D721Med (cell line): ENCODE results near the gene FBXO47.

Experiments
- DNase-seq: peaks from one replicate; pipeline ENCODE4 v3.0.0; 2011; ENCODE audit warnings: low spot score; ENCODE audit not compliant: insufficient read length
- FAIRE-seq: peaks from 2 replicates; lab custom pipeline; 2011; peaks lifted over from hg19 to GRCh38; lab: Jason Lieb, UNC
- TF ChIP-seq, protein P1 (sequence below): IDR thresholded peaks from 2 replicates; pipeline ENCODE4 v1.5.1; 2012; ENCODE audit warnings: mild to moderate bottlenecking, control low read depth; ENCODE audit not compliant: insufficient read depth; ENCODE audit errors: missing control alignments

FBXO47 gene

DNA sequence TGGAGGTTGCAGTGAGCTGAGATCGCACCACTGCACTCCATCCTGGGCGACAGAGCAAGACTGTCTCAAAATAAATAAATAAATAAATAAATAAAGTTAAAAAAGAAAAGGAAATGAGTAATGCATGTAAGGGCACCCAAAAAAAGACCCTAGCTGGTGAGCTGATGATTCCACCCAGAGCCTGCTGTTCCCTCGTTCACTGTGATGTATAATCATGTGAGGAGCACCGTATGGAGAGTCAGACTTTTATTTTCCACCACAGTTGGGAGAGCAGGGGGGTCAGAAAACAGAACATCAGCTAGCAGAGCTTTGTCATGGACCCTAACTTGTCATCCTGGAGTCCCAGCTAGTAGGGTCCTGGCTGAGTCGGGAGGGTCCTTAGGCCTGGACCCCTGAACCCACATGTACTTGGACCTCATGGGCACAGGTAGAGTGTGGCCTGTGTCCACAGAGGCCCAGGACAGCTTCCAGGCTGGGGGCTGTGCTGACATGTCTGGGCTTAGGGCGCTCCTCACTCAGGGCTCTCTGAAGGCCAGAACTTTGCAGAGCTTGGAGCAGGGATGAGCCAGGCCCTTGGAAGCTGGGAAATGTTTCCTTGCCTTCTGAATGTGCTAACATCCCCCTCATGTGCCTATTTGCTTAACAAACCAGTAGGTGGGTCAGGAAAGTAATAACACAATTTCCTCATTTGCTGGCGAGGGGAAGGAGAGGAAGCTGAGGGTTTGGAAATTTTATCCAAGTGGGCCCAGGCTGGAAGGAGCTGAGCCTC is 60.6 kb downstream of the FBXO47 start:
- DNase-seq = no peak
- no peak for FAIRE-seq
- TF ChIP-seq, protein P1, sequence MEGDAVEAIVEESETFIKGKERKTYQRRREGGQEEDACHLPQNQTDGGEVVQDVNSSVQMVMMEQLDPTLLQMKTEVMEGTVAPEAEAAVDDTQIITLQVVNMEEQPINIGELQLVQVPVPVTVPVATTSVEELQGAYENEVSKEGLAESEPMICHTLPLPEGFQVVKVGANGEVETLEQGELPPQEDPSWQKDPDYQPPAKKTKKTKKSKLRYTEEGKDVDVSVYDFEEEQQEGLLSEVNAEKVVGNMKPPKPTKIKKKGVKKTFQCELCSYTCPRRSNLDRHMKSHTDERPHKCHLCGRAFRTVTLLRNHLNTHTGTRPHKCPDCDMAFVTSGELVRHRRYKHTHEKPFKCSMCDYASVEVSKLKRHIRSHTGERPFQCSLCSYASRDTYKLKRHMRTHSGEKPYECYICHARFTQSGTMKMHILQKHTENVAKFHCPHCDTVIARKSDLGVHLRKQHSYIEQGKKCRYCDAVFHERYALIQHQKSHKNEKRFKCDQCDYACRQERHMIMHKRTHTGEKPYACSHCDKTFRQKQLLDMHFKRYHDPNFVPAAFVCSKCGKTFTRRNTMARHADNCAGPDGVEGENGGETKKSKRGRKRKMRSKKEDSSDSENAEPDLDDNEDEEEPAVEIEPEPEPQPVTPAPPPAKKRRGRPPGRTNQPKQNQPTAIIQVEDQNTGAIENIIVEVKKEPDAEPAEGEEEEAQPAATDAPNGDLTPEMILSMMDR = no peak

DNA sequence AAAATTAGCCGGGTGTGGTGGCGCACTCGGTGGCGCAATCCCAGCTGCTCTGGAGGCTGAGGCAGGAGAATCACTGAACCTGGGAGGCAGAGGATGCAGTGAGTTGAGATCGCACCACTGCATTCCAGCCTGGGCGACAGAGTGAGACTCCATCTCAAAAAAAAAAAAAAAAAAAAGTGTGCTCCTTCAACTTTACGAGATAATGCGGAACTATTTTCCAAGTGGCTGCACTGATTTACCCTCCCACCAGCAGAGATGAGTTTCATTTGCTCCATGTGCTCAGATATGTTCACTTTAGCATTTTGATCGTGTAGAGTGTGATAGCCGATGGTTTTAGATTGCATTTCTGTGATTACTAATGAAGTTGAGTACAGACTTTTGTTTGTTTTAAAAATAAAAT is 61.8 kb downstream of the FBXO47 start:
- FAIRE-seq (no peak), DNase-seq (no peak)
- TF ChIP-seq, protein P1 = no peak

DNA sequence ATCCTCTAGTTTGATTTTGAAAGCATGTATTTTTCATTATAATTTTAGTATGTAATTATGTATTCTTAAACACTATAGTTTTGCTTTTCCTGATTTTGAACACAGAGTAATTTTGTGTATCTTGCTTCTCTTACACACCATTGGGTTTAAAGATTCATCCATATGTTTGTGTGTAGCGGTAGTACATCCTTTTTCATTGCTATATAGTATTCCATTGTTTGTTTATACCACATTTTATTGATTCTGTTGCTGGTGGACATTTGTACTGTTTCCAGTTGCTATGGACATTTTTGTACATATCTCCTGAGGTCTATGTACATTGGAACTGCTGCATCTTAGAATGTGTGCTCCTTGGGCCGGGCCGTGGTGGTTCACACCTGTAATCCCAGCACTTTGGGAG is 62.3 kb downstream of the FBXO47 start:
- FAIRE-seq (no peak), DNase-seq (no peak)
- TF ChIP-seq, protein P1 = no peak

DNA sequence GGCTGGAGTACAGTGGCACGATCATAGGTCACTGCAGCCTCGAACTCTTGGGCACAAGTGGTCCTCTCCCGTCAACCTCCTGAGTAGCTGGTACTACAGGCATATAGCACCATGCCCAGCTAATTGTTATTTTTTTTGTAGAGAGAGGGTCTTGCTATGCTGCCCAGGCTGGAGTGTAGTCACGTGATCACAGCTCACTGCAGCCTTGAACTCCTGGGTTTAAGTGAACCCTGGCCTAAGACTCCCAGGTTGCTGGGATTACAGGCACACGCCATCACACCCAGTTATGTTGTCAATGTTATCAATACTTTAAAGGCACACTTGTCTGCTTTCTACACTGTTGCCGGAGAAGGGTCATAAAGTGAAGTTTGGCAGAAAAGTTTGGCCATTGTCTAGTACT is 63.8 kb downstream of the FBXO47 start:
- FAIRE-seq = no peak
- no peak for DNase-seq

DNA sequence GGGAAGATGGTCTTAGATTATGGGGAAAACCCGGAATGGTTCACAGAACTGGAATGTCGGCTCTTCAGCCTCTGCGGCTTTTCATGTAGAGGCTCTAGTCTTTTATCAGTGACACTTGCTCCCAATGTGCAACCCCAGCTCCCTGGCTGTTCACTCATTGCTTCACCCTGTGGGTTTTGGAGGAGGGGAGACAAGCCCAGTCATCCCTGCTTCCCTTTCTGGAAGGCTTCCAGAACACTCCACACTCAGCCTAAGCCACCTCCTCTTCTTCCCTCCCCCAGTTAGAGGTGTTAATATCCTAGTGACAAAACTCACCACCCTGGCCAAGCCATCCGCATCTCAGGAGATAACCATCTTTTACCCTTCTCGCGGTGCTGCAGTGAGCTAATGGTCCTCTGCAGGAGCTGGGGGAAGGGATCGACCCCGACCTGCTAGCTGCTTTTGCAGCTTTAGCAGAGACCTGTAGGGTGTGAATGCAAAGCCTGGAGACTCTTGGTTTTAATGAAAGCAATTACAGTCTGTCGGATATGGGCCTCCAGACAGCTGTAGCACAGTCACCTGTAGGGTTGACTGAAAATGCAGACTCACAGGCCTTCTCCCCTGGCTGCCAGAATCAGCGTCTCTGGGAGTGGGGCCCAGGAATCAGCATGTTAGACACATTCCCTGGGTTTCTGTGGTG is 66.1 kb downstream of the FBXO47 start:
- TF ChIP-seq, protein P1 = no peak
- FAIRE-seq = no peak
- no peak for DNase-seq

More for the DNA sequence above, 63.8 kb downstream of the FBXO47 start:
- TF ChIP-seq, protein P1 = no peak

DNA sequence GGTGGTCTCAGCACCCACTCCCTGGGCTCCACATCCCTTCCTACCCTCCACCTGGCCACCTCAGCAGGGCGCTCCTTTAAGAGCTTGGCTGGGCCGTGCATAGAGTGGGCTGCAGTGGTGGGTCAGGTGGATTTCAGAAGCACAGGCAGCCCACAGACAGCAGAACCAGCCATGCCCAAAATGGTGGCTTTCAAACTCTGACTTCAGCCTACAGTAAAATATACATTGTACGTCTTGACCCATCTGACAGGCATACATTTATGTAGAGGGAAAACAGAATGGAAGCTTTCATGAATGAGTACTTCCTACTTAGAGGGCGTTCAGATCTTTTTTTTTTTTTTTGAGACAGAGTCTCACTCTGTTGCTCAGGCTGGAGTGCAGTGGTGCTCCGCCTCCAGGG is 67.8 kb downstream of the FBXO47 start:
- TF ChIP-seq, protein P1 = no peak
- no peak for FAIRE-seq
- no peak for DNase-seq

DNA sequence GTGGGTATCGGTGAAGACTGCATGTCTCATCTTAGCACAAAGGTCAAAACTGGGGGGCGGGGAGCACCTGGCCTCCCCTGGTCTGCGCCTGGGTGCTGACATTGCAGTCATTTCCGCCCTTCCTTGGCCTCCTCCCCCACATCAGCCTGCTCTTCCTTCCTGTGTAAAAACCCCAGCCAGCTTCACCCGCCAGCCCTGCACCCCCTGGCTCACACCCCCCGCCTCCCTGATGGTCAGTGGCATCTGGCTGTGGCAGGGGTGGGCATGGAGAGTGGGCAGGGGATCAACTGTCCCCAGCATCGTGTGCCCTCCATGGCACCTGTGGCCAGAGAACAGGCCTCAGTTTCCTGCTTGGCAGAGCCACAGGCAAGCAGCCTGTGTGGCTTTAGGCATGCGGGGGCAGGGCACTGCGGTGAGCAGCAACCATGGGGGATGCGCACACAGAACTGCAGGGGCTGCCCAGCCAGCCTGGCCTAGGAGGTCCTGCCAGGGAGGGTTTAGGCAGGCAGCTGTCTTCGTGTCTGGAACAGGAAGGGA is 68.3 kb downstream of the FBXO47 start:
- TF ChIP-seq, protein P1 = no peak
- no peak for DNase-seq
- no peak for FAIRE-seq
